Heart right ventricle (tissue), 16 donors: ENCODE measurements around the gene TTF1. TPM values are rescaled to one million over a fixed set of nuclear protein-coding genes. Genes with fewer than 3 reads are reported as not detected.

Experiments
- ATAC-seq, 8 donors: fragments of 200-7000 bp; cut with Tn5 transposase; one replicate each; pipeline ENCODE4 v1.9.1; 2020; ENCODE audit warnings: mild to moderate bottlenecking in 8 of 8, moderate library complexity in 8 of 8, moderate number of reproducible peaks in 1 of 8
- DNase-seq, 2 donors: peaks; one replicate each; pipeline ENCODE4 v3.0.0-alpha.2; 2020
- H3K27ac ChIP-seq, 10 donors: fragments of 200-600 bp; sonication (generic) in 2 of 10; one replicate each; pipeline versions ENCODE4 v1.5.0 to v1.8.0; 2020 to 2022; ENCODE audit warnings: mild to moderate bottlenecking in 3 of 10
- H3K27me3 ChIP-seq, 7 donors: fragments of 200-600 bp; one replicate each; pipeline ENCODE4 v1.8.0; 2021 to 2022; ENCODE audit warnings: mild to moderate bottlenecking in 2 of 7
- H3K36me3 ChIP-seq, 9 donors: fragments of 200-600 bp; sonication (generic) in 1 of 9; one replicate each; pipeline versions ENCODE4 v1.5.0 to v1.8.0; 2020 to 2022; ENCODE audit warnings: mild to moderate bottlenecking in 2 of 9
- H3K4me1 ChIP-seq, 9 donors: fragments of 200-600 bp; sonication (generic) in 1 of 9; one replicate each; pipeline versions ENCODE4 v1.5.0 to v1.8.0; 2020 to 2022; ENCODE audit warnings: mild to moderate bottlenecking in 4 of 9
- H3K4me3 ChIP-seq, 10 donors: fragments of 200-600 bp; sonication (generic) in 2 of 10; one replicate each; pipeline versions ENCODE4 v1.5.0 to v1.8.0; 2020 to 2022; ENCODE audit warnings: mild to moderate bottlenecking in 7 of 10, moderate library complexity in 2 of 10
- H3K9me3 ChIP-seq, 11 donors: fragments of 200-600 bp in 10 of 11; sonication (generic) in 2 of 11; one replicate each; pipeline versions ENCODE4 v1.5.0 to v1.8.0; 2013 to 2022; ENCODE audit warnings: mild to moderate bottlenecking in 2 of 11, control low read depth in 1 of 11, moderate library complexity in 1 of 11
- CTCF ChIP-seq, 9 donors: fragments of 200-600 bp; sonication (generic) in 2 of 9; IDR thresholded peaks; one replicate each; pipeline versions ENCODE4 v1.5.0 to v1.8.0; 2021 to 2022; ENCODE audit warnings: antibody characterized with exemption in 9 of 9, mild to moderate bottlenecking in 5 of 9, moderate library complexity in 1 of 9
- WGBS, 2 donors: extraction: QIAGEN DNeasy Blood & Tissue Kit; methylation state at CpG; one replicate each; pipeline ENCODE4 v1.1.7; 2013; ENCODE audit warnings: inconsistent platforms in 1 of 2; 5-methylcytosine and 5-hydroxymethylcytosine counted together
- intact Hi-C, 10 donors: fragments of 100-400 bp; cut with DNase I; formaldehyde crosslinking; loops; one replicate each; pipeline versions ENCODE4 v1.11.1 to v1.14.2; 2022
- long read RNA-seq, 3 donors: library from polyadenylated mRNA; unstranded; transcript quantifications; one replicate each; pipeline ENCODE4 v2.0.0, GENCODE V29; 2020 to 2021
- polyA plus RNA-seq, 2 donors: library from polyadenylated mRNA; stranded (reverse); fragments of 200-250 nt; gene quantifications; one replicate each; pipeline ENCODE4 v1.2.3, GENCODE V29; 2013
- total RNA-seq, 10 donors: library from RNA; stranded (reverse); fragmentation: NEBNext Ultra II Directional in 3 of 10; extraction: Animal tissue kit (Norgen Biotek cat#: 25700) in 3 of 10; gene quantifications; one replicate each; pipeline versions ENCODE4 v1.2.1 to v1.2.4, GENCODE V29; 2021 to 2023
- donor health status: Arrhythmogenic right ventricular cardiomyopathy.
- donor health status: ischemic (EF 13 %, LVEDD 7.1; RV severe dilation, severe dysfunction).
- donor health status: healthy with polysubstance abuse.
- donor health status: DM: no; HTN: yes; CAD: no.
- donor health status: DM: no; HTN: no; CAD: no.
- donor health status: ischemic (EF 25% LVEDD 6.9; RV normal size, moderate dysfunction).
- donor health status: ischemic (EF 25% LVEDD 5.7; RV mildly dilated, moderate dysfunction).
- donor health status: healthy.
- donor health status: DM: yes; HTN: yes; CAD: no.
- donor health status: Ischemic cardiomyopathy.
- donor health status: ischemic (EF 35%, LVEDD 5.7; RV mildly dilated, moderate dysfunction).
- donor health status: nonischemic (EF 11% LVEDD 7.7; RV severe dilation, severe dysfunction).
- donor health status: DM: yes; HTN: yes; CAD: no.
- donor health status: PGD.
- donor health status: ischemic (EF 29% LVEDD 5.4; RV normal size, mild dysfunction).
- donor health status: nonischemic (EF 23%, LVEDD 6.1; RV moderate dilation, normal function).

TTF1 gene
- total RNA-seq (10 to 100 TPM; 12.0 to 19.1 (median 15.8) TPM), polyA plus RNA-seq (10 to 100 TPM; 19.5 to 22.4 TPM)
- long read RNA-seq, donor 1, partial matches to known transcripts: 6 of 13 reads
- long read RNA-seq, donor 1, other reads (novel, unspliced or antisense): 2 of 13 reads
- long read RNA-seq, donor 2, partial matches to known transcripts: 7 of 8 reads
- long read RNA-seq, donor 2, other reads (novel, unspliced or antisense): 1 of 8 reads
- long read RNA-seq, donor 3, partial matches to known transcripts: 5 of 10 reads
- long read RNA-seq, donor 3, other reads (novel, unspliced or antisense): 2 of 10 reads

- H3K9me3 ChIP-seq: no peaks in the 10 kb centered on the region
- H3K27ac ChIP-seq: peak within 1 kb of the TSS; percentile 47 to 83 (median 76)
- 1% methylated on average over 30 to 33 of the region's 33 CpGs for WGBS, 2 donors
- peak; percentile 91 to 93 for DNase-seq
- ATAC-seq: peak; percentile 64 to 92 (median 84)
- intact Hi-C loops: loop anchor here in 1 of 10 donors (5.0 kb wide), 1 partner anchor 49 kb away; no protein-coding TSS in a partner anchor
- H3K27me3 ChIP-seq: peaks cover 0 to 26% (median 19%) of the 10 kb centered on the region in 7 donors
- H3K36me3 ChIP-seq: peaks cover 0 to 21% (median 13%) of the 10 kb centered on the region in 9 donors
- H3K4me1 ChIP-seq: peaks cover 15 to 69% (median 57%) of the 10 kb centered on the region in 9 donors
- peak within 1 kb of the TSS; percentile 67 to 96 (median 82) for H3K4me3 ChIP-seq
- TF ChIP-seq CTCF (IDR thresholded peaks at IDR 0.05): no peak
Observed at GRCh38 chr9:132406554-132407122, at the start of gene TTF1. TSS of gene TTF1 (minus strand) at chr9:132406840. CDS start at chr9:132402821, 4,019 bp downstream.

- intact Hi-C loops: no loop called here
- H3K4me1 ChIP-seq: no peaks in the 10 kb centered on the region
- peaks cover 0 to 13% (median 0%) of the 10 kb centered on the region in 7 donors for H3K27me3 ChIP-seq
- ATAC-seq (no peak), DNase-seq (no peak)
- no peak for TF ChIP-seq CTCF (IDR thresholded peaks at IDR 0.05)
- H3K27ac ChIP-seq: no peak overlapping the region
- no peaks in the 10 kb centered on the region for H3K36me3 ChIP-seq
- 76 to 88% methylated on average over 8 of the region's 8 CpGs for WGBS, 2 donors
- no peak overlapping the region for H3K4me3 ChIP-seq
- no peaks in the 10 kb centered on the region for H3K9me3 ChIP-seq
Observed at GRCh38 chr9:132456241-132456640, 49.6 kb upstream of the TTF1 start.

- Histone ChIP-seq H3K27ac (no peak overlapping the region), H3K4me1 (no peaks in the 10 kb centered on the region), H3K9me3 (no peaks in the 10 kb centered on the region), H3K4me3 (no peak overlapping the region), H3K27me3 (peaks cover 0 to 13% (median under 1%) of the 10 kb centered on the region in 7 donors), H3K36me3 (no peaks in the 10 kb centered on the region)
- DNase-seq: no peak
- no peak for TF ChIP-seq CTCF (IDR thresholded peaks at IDR 0.05)
- intact Hi-C loops: no loop called here
- 89% methylated on average over 10 of the region's 10 CpGs for WGBS, 2 donors
- no peak for ATAC-seq
Observed at GRCh38 chr9:132451276-132451675, 44.6 kb upstream of the TTF1 start.

GRCh38 chr9:132447902-132448301 lies 41.3 kb upstream of the TTF1 start:
- Histone ChIP-seq H3K4me1 (no peaks in the 10 kb centered on the region), H3K27me3 (peaks cover 0 to 22% (median 12%) of the 10 kb centered on the region in 7 donors), H3K9me3 (no peaks in the 10 kb centered on the region), H3K27ac (no peak overlapping the region), H3K36me3 (no peaks in the 10 kb centered on the region), H3K4me3 (no peak overlapping the region)
- intact Hi-C loops: no loop called here
- DNase-seq: no peak
- ATAC-seq: no peak
- 87 to 88% methylated on average over 4 of the region's 4 CpGs for WGBS, 2 donors
- no peak for TF ChIP-seq CTCF (IDR thresholded peaks at IDR 0.05)
